A549 (cell line): ENCODE results near the gene PIGO. TPM values are rescaled to one million over a fixed set of nuclear protein-coding genes. Genes with fewer than 3 reads are reported as not detected.

Experiments used
- ATAC-seq, 2 experiments: fragments of 200-7000 bp in 1 of 2; fragments of >200 bp in 1 of 2; cut with Nextera tagmentation in 1 of 2; cut with Tn5 transposase in 1 of 2; 3 replicates each; pipeline versions ENCODE4 v1.8.0 to v1.9.1; 2018 to 2020; ENCODE audit warnings: mild to moderate bottlenecking in 1 of 2, moderate library complexity in 1 of 2
- CTCF ChIA-PET: fragments of 300-600 bp; sonication (Branson Sonifier 250); formaldehyde crosslinking; extraction: SDS; loops from one replicate; lab custom pipeline; 2021; ENCODE audit warnings: antibody characterized with exemption, inconsistent platforms; lab: Yijun Ruan, JAX
- POLR2A ChIA-PET: fragments of 350-600 bp; formaldehyde crosslinking; extraction: SDS; loops from one replicate; lab custom pipeline; 2021; ENCODE audit warnings: antibody characterized with exemption, inconsistent platforms; lab: Yijun Ruan, JAX
- DNase-seq, 2 experiments: peaks; one replicate each; pipeline versions ENCODE4 v3.0.0 to v3.0.0-alpha.2; 2011 to 2016; ENCODE audit warnings: low read depth in 1 of 2, low spot score in 1 of 2
- FAIRE-seq: peaks from 2 replicates; lab custom pipeline; 2011; peaks lifted over from hg19 to GRCh38; lab: Jason Lieb, UNC
- H3K27ac ChIP-seq, 2 experiments: fragments of >200 bp; sonication (Bioruptor Twin); formaldehyde crosslinking; 3 replicates each; pipeline ENCODE4 v1.5.1; 2016 to 2017
- H3K4me1 ChIP-seq: fragments of >200 bp; sonication (Bioruptor Twin); formaldehyde crosslinking; 3 replicates; pipeline ENCODE4 v1.6.1; 2016
- H3K4me2 ChIP-seq: fragments of >200 bp; sonication (Bioruptor Twin); formaldehyde crosslinking; 3 replicates; pipeline ENCODE4 v1.6.1; 2016
- H3K4me3 ChIP-seq: fragments of >200 bp; sonication (Bioruptor Twin); formaldehyde crosslinking; 3 replicates; pipeline ENCODE4 v1.5.1; 2016
- H3K9me3 ChIP-seq: fragments of >200 bp; sonication (Bioruptor Twin); formaldehyde crosslinking; 3 replicates; pipeline ENCODE4 v1.6.1; 2016
- BHLHE40 ChIP-seq: IDR thresholded peaks from 2 replicates; pipeline ENCODE4 v1.6.1; 2012; ENCODE audit warnings: low read depth, low read length, inconsistent platforms
- FOSL2 ChIP-seq, 2 experiments: fragments of 450-650 bp in 1 of 2; fragments of >200 bp in 1 of 2; sonication (Bioruptor Twin) in 1 of 2; formaldehyde crosslinking; IDR thresholded peaks; 2 replicates each; pipeline versions ENCODE4 v1.5.0 to v1.6.1; 2016 to 2020; ENCODE audit warnings: mild to moderate bottlenecking in 1 of 2, moderate library complexity in 1 of 2
- GATA3 ChIP-seq: IDR thresholded peaks from 2 replicates; pipeline ENCODE4 v1.6.1; 2012; ENCODE audit warnings: borderline replicate concordance
- JUN ChIP-seq, 2 experiments: fragments of >200 bp; sonication (Bioruptor Twin); formaldehyde crosslinking; IDR thresholded peaks; 2 replicates in 1 of 2; 3 replicates in 1 of 2; pipeline ENCODE4 v1.6.1; 2016 to 2017
- JUNB ChIP-seq: fragments of >200 bp; sonication (Bioruptor Twin); formaldehyde crosslinking; IDR thresholded peaks from 2 replicates; pipeline ENCODE4 v1.6.1; 2016
- KDM5A ChIP-seq: fragments of 200-600 bp; sonication (generic); IDR thresholded peaks from 2 replicates; pipeline ENCODE4 v1.6.1; 2016; ENCODE audit warnings: antibody characterized with exemption, mild to moderate bottlenecking
- PHF8 ChIP-seq: fragments of 200-600 bp; sonication (generic); IDR thresholded peaks from 2 replicates; pipeline ENCODE4 v1.6.1; 2016; ENCODE audit warnings: low read depth, mild to moderate bottlenecking, antibody characterized with exemption, moderate library complexity, borderline replicate concordance
- POLR2A ChIP-seq: IDR thresholded peaks from 2 replicates; pipeline ENCODE4 v1.6.1; 2012; ENCODE audit warnings: mild to moderate bottlenecking, low read length
- RAD21 ChIP-seq, 2 experiments: fragments of >200 bp in 1 of 2; sonication (Bioruptor Twin) in 1 of 2; formaldehyde crosslinking in 1 of 2; IDR thresholded peaks in 1 of 2; conservative IDR thresholded peaks in 1 of 2; 2 replicates in 1 of 2; 3 replicates in 1 of 2; pipeline ENCODE4 v1.6.1; 2012 to 2018; ENCODE audit warnings: inconsistent platforms in 1 of 2
- RFX5 ChIP-seq: fragments of 450-650 bp; IDR thresholded peaks from 2 replicates; pipeline ENCODE4 v1.7.1; 2014; ENCODE audit warnings: antibody characterized with exemption, mild to moderate bottlenecking, moderate library complexity
- SMC3 ChIP-seq: fragments of >200 bp; sonication (Bioruptor Twin); formaldehyde crosslinking; IDR thresholded peaks from 3 replicates; pipeline ENCODE4 v1.6.1; 2018; ENCODE audit warnings: inconsistent platforms
- SREBF2 ChIP-seq: fragments of 450-650 bp; IDR thresholded peaks from 2 replicates; pipeline ENCODE4 v1.6.1; 2014; ENCODE audit warnings: mild to moderate bottlenecking, moderate library complexity
- TP53 ChIP-seq: fragments of 250-450 bp; sonication (Bioruptor Pico); IDR thresholded peaks from 2 replicates; pipeline ENCODE4 v1.5.0; 2021; ENCODE audit warnings: mild to moderate bottlenecking, moderate library complexity
- ZFP36 ChIP-seq: fragments of 450-650 bp; IDR thresholded peaks from 2 replicates; pipeline ENCODE4 v1.6.1; 2014; ENCODE audit warnings: borderline replicate concordance; ENCODE audit not compliant: partially characterized antibody
- WGBS: methylation state at CpG from one replicate; pipeline ENCODE4 v1.1.6; 2017; ENCODE audit errors: missing lambda C conversion rate; 5-methylcytosine and 5-hydroxymethylcytosine counted together
- polyA plus RNA-seq, 4 experiments: library from polyadenylated mRNA; depleted of rRNA in 3 of 4; stranded (reverse); fragments of >200 nt; fragmentation: RNase III in 1 of 4; extraction: RNeasy Plus Mini Kit Qiagen cat#74134 plus additional on column Dnase treatment in 1 of 4; gene quantifications; 2 replicates in 3 of 4; 3 replicates in 1 of 4; pipeline ENCODE4 v1.2.3, GENCODE V29; 2011 to 2017
- TF ChIP-seq, protein P1 (sequence below): fragments of >200 bp; sonication (Bioruptor Twin); formaldehyde crosslinking; IDR thresholded peaks from 3 replicates; pipeline ENCODE4 v1.5.1; 2016
- TF ChIP-seq, protein P2 (sequence below): IDR thresholded peaks from 2 replicates; pipeline ENCODE4 v1.6.1; 2012
- TF ChIP-seq, protein P3 (sequence below): fragments of >200 bp; sonication (Bioruptor Twin); formaldehyde crosslinking; IDR thresholded peaks from 3 replicates; pipeline ENCODE4 v1.6.1; 2016
- TF ChIP-seq, protein P4 (sequence below): fragments of 450-650 bp; IDR thresholded peaks from 2 replicates; pipeline ENCODE4 v1.6.1; 2014; ENCODE audit warnings: antibody characterized with exemption

PIGO gene
- polyA plus RNA-seq, 2 of the 4 experiments (the other 2 are of a cell fraction): 47.0 to 50.4 TPM

DNA sequence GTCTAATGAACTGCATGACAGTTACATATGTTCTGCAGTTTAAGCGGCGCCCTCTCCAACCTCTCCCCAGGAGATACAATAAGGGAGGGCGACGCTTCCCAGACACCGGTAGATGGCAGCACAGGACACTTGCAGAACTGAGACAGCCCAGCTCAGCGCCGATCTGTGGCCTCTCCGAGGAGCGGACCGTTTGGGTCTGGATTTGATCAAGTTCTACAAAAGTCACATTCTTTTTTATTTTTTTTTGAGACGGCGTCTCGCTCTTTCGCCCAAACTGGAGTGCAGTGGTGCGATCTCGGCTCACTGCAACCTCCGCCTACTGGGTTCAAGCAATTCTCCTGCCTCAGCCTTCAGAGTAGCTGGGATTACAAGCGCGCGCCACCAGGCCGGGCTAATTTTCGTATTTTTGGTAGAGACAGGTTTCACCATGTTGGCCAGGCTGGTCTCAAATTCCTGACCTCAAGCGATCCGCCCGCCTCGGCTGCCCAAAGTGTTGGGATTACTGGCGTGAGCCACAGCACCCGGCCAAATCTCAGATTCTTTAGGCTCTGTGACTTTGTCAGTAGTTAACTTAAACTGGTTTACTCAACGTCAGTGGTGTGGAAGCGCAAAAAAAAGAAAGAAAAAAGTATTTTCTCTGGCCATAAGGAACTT lies 20.6 kb upstream of the PIGO start:
- peaks cover 27% of the 10 kb centered on the region for H3K4me1 ChIP-seq
- ChIA-PET POLR2A (interaction anchor here (0.8 to 2.2 kb wide), 5 partner anchors 37 to 488 kb away, joined by 3 to 8 read pairs (median 3); partner anchors contain the start of genes FANCG, TESK1 and UNC13B), CTCF (interaction anchor here (0.6 to 15.8 kb wide), 49 partner anchors 10 to 613 kb away, joined by 3 to 129 read pairs (median 3); partner anchors contain the start of genes PIGO and UNC13B)
- FAIRE-seq: no peak
- ATAC-seq: peak; percentile 65 to 83
- DNase-seq: peak; percentile 90 to 93
- 38% methylated on average over 30 of the region's 30 CpGs for whole genome bisulfite sequencing
- H3K27ac ChIP-seq: peak overlapping the region; percentile 44 to 71; a peak in 4 of 6 replicates
- no peaks in the 10 kb centered on the region for H3K9me3 ChIP-seq
- TF ChIP-seq FOSL2 (IDR thresholded peaks at IDR 0.05) (no peak), FOSL2 (CRISPR knock-in tag; IDR thresholded peaks at IDR 0.05) (no peak), SMC3 (peak; percentile 94), RAD21 (conservative IDR thresholded peaks at IDR 0.05 in 1 of 2, IDR thresholded peaks at IDR 0.05 in 1 of 2) (peak; percentile 94 to 96), RFX5 (no peak)
- TF ChIP-seq, protein P1, sequence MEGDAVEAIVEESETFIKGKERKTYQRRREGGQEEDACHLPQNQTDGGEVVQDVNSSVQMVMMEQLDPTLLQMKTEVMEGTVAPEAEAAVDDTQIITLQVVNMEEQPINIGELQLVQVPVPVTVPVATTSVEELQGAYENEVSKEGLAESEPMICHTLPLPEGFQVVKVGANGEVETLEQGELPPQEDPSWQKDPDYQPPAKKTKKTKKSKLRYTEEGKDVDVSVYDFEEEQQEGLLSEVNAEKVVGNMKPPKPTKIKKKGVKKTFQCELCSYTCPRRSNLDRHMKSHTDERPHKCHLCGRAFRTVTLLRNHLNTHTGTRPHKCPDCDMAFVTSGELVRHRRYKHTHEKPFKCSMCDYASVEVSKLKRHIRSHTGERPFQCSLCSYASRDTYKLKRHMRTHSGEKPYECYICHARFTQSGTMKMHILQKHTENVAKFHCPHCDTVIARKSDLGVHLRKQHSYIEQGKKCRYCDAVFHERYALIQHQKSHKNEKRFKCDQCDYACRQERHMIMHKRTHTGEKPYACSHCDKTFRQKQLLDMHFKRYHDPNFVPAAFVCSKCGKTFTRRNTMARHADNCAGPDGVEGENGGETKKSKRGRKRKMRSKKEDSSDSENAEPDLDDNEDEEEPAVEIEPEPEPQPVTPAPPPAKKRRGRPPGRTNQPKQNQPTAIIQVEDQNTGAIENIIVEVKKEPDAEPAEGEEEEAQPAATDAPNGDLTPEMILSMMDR: peak; percentile 98
- TF ChIP-seq, protein P2, sequence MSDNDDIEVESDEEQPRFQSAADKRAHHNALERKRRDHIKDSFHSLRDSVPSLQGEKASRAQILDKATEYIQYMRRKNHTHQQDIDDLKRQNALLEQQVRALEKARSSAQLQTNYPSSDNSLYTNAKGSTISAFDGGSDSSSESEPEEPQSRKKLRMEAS: no peak
- peak overlapping the region; percentile 48 for H3K4me3 ChIP-seq
- H3K4me2 ChIP-seq: peak overlapping the region; percentile 92

DNA sequence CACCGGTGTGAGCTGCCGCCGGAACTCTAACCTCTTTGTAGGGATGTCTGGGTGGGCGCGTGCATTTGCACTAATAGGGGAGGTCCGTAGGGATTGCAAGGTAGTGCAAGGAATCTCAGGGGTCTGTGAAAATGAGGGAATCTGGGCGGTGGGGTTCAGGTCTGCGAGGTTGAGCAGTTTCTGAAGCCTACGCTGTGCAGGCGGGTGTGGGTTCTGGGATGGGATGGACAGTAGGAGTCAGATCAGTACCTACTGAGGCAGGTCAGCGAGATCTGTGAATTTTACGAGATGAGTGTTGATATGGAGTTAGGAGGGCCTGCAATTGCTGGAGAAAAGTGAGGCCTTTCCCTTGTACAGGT lies 20.1 kb upstream of the PIGO start:
- TF ChIP-seq PHF8 (0 out of 2 replicates have a peak, but pooled peaks have one; percentile 28), TP53 (CRISPR knock-in tag) (no peak), KDM5A (peak; percentile 65; the same call in 1 of the 2 replicates), SREBF2 (no peak), JUNB (no peak)
- TF ChIP-seq, protein P3, sequence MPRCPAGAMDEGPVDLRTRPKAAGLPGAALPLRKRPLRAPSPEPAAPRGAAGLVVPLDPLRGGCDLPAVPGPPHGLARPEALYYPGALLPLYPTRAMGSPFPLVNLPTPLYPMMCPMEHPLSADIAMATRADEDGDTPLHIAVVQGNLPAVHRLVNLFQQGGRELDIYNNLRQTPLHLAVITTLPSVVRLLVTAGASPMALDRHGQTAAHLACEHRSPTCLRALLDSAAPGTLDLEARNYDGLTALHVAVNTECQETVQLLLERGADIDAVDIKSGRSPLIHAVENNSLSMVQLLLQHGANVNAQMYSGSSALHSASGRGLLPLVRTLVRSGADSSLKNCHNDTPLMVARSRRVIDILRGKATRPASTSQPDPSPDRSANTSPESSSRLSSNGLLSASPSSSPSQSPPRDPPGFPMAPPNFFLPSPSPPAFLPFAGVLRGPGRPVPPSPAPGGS: no peak
- ChIA-PET CTCF (interaction anchor here (0.5 to 15.8 kb wide), 40 partner anchors 10 to 615 kb away, joined by 3 to 129 read pairs (median 4); partner anchors contain the start of genes PIGO, TLN1 and UNC13B), POLR2A (interaction anchor here (0.8 to 2.2 kb wide), 10 partner anchors 20 to 488 kb away, joined by 3 to 12 read pairs (median 5); partner anchors contain the start of genes FANCG, PIGO, RUSC2 and TESK1)
- ATAC-seq: peak; percentile 40 to 49
- H3K9me3 ChIP-seq: no peaks in the 10 kb centered on the region
- H3K4me2 ChIP-seq: peak overlapping the region; percentile 92
- WGBS: 2% methylated on average over 12 of the region's 12 CpGs
- no peak for DNase-seq
- FAIRE-seq: no peak
- peak overlapping the region; percentile 71 to 86 for H3K27ac ChIP-seq
- peak overlapping the region; percentile 48 for H3K4me3 ChIP-seq
- H3K4me1 ChIP-seq: peaks cover 31% of the 10 kb centered on the region

DNA sequence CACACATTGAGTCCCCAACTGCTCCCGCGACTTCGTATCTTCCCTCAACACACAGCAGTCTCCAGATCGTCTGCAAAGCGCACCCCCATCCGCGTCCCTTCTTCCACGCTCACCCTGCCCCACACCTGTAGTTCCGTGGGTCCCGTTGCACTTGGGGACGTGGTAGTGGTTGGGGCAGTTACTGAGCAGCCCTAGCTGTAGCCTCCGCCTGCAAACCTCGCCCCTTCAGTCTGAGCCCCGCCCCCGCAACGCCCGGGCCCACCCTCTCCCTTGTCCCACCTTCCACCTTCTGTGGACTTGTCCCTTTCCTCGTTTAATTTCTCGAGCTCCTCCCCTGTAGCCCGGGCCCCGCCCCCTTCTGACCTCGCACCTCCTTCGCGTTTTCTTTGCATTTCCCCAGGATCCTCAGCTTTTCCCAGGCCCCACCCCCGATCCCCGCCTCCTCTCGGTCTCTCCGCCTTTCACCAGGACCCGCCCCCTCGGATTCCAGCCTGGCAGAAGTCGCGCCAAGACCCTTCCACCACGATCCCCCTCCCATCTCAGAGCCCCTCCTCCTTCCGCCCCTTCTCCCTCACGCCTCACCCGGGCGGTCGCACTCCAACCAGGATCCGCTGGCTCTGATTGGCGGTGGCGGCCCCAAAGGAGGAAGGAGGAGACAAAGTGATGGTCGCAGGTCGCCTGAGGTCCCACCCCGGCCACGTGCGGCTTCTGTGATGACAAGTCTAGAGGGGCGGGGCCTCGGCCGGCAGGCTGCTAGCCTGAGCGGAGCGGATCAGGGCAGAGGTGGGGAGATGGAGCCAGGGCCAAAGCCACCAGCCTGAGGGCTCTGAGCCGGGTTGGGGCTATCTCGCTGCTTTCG lies 19.5 kb upstream of the PIGO start, which contains the start of gene ATOSB:
Gene ATOSB (minus strand): TSS at position 183 of the 859 bp plus-strand sequence. CDS start 7,588 bp downstream, outside the sequence.
- Histone ChIP-seq H3K4me1 (peaks cover 31% of the 10 kb centered on the region), H3K27ac (peak within 1 kb of the TSS; percentile 71 to 86), H3K9me3 (no peaks in the 10 kb centered on the region), H3K4me3 (peak within 1 kb of the TSS; percentile 48), H3K4me2 (peak within 1 kb of the TSS; percentile 92)
- ATAC-seq: peak; percentile 63 to 77
- 3% methylated on average over 34 of the region's 54 CpGs for WGBS
- TF ChIP-seq JUN (IDR thresholded peaks at IDR 0.05) (no peak), GATA3 (no peak), ZFP36 (no peak), POLR2A (peak; percentile 35), BHLHE40 (peak; percentile 82), FOSL2 (IDR thresholded peaks at IDR 0.05) (no peak), FOSL2 (CRISPR knock-in tag; IDR thresholded peaks at IDR 0.05) (0 out of 2 replicates have a peak, but pooled peaks have one; percentile 19)
- TF ChIP-seq, protein P4, sequence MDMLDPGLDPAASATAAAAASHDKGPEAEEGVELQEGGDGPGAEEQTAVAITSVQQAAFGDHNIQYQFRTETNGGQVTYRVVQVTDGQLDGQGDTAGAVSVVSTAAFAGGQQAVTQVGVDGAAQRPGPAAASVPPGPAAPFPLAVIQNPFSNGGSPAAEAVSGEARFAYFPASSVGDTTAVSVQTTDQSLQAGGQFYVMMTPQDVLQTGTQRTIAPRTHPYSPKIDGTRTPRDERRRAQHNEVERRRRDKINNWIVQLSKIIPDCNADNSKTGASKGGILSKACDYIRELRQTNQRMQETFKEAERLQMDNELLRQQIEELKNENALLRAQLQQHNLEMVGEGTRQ: peak; percentile 85
- TF ChIP-seq, protein P2: peak; percentile 95
- no peak for FAIRE-seq
- ChIA-PET POLR2A (interaction anchor here (0.8 to 2.2 kb wide), 13 partner anchors 13 to 489 kb away, joined by 3 to 12 read pairs (median 6); partner anchors contain the start of genes FANCG, PIGO, RUSC2 and STOML2), CTCF (interaction anchor here (0.5 to 15.8 kb wide), 27 partner anchors 10 to 616 kb away, joined by 3 to 129 read pairs (median 4); partner anchors contain the start of genes PIGO, TLN1 and VCP)
- peak; percentile 91 to 96 for DNase-seq
